ENCODE results near the gene PSAT1. TPM values are rescaled to one million over a fixed set of nuclear protein-coding genes. Genes with fewer than 3 reads are reported as not detected.

The PSAT1 gene
- total and polyA plus RNA-seq, 2 of the 13 experiments (the other 11 are each of a cell fraction or from before 2014, with no cell fraction given): 135 to 229 TPM

- no peak overlapping the region for H3K9ac ChIP-seq (ENCODE audit: insufficient read depth, low read depth, low read length)
- CTCF ChIA-PET (ENCODE audit: low intra/inter-chr PET ratio, low total read pairs): no interaction called here
- H3K27me3 ChIP-seq (ENCODE audit: control insufficient read depth in 1 of 2, insufficient read depth in 2 of 2, low read length in 2 of 2): no peaks in the 10 kb centered on the region; a peak in 2 of 5 replicates
- peak; percentile 42 for FAIRE-seq
- peaks cover 13 to 50% of the 10 kb centered on the region in 2 experiments for H3K36me3 ChIP-seq (replicated peaks in 1 of 2; ENCODE audit: control insufficient read depth in 1 of 2, insufficient read depth in 2 of 2, low read length in 2 of 2)
- peak overlapping the region in 1 of 3 experiments; percentile 88; a peak in 4 of 6 replicates for H3K4me3 ChIP-seq (replicated peaks in 1 of 3; ENCODE audit: insufficient read depth in 1 of 3, low read depth in 2 of 3, low read length in 3 of 3)
- H3K4me2 ChIP-seq (ENCODE audit: low read depth, low read length): peak overlapping the region; percentile 76
- WGBS (ENCODE audit: low lambda C conversion rate): 38% methylated on average over 6 of the region's 6 CpGs
- ATAC-seq: no peak
- no TSS peak for BruUV-seq (replicated peaks)
- H3K79me2 ChIP-seq (ENCODE audit: insufficient read depth, low read length): peaks cover 51% of the 10 kb centered on the region
- H4K20me1 ChIP-seq (ENCODE audit: insufficient read depth, low read length): peaks cover 39% of the 10 kb centered on the region
- POLR2A ChIA-PET: interaction anchor here (0.9 to 6.3 kb wide), 2 partner anchors 9 to 14 kb away, joined by 4 to 107 read pairs; no protein-coding TSS in a partner anchor
- no peak overlapping the region for H2AFZ ChIP-seq (ENCODE audit: low read length)
- in situ Hi-C loops (cut with HindIII; ENCODE audit: extremely low pct_ligation_motif_present, low pct_unique_long_range_greater_than_20kb): no loop called here
- peak overlapping the region; percentile 22 for H3K27ac ChIP-seq (ENCODE audit: extremely low read length, insufficient read depth, low read length)
- intact Hi-C loops (cut with micrococcal nuclease; ENCODE audit: unreplicated experiment): no loop called here
- H3K9me3 ChIP-seq (ENCODE audit: low read length): no peaks in the 10 kb centered on the region
- H3K4me1 ChIP-seq (ENCODE audit: insufficient read depth, low read length): peaks cover 64% of the 10 kb centered on the region
- DNase-seq (ENCODE audit: low spot score): peak; percentile 31
- TF ChIP-seq TEF (CRISPR knock-in tag; IDR thresholded peaks at IDR 0.05): peak; percentile 88; the same call in 1 of the 2 replicates
- peak; percentile 52; the same call in 1 of the 2 replicates for TF ChIP-seq GATAD2A (CRISPR knock-in tag; IDR thresholded peaks at IDR 0.05)
- no peak for TF ChIP-seq KDM5A (IDR thresholded peaks at IDR 0.05; ENCODE audit: borderline replicate concordance, low read length)
- no peak for TF ChIP-seq ZKSCAN5 (CRISPR knock-in tag; IDR thresholded peaks at IDR 0.05)
- no peak for TF ChIP-seq KAT7 (CRISPR knock-in tag; IDR thresholded peaks at IDR 0.05; ENCODE audit: borderline replicate concordance)
- no peak for TF ChIP-seq FOXA1 (IDR thresholded peaks at IDR 0.05)
- peak; percentile 82 for TF ChIP-seq FOXA1 (CRISPR knock-in tag; IDR thresholded peaks at IDR 0.05)
- TF ChIP-seq ZBTB26 (CRISPR knock-in tag; IDR thresholded peaks at IDR 0.05; ENCODE audit: borderline replicate concordance): no peak
- TF ChIP-seq POGZ (CRISPR knock-in tag; IDR thresholded peaks at IDR 0.05): 0 out of 2 replicates have a peak, but pooled peaks have one; percentile 32
- TF ChIP-seq ZFX (CRISPR knock-in tag; IDR thresholded peaks at IDR 0.05; ENCODE audit: low read depth): 0 out of 2 replicates have a peak, but pooled peaks have one; percentile 27
- TF ChIP-seq RBM22 (optimal IDR thresholded peaks at IDR 0.05; ENCODE audit: low read length): peak; percentile 82
- no peak for TF ChIP-seq KDM1A (CRISPR knock-in tag; IDR thresholded peaks at IDR 0.05)
- TF ChIP-seq ZNF772 (CRISPR knock-in tag; IDR thresholded peaks at IDR 0.05): no peak
- TF ChIP-seq DPF2 (CRISPR knock-in tag; IDR thresholded peaks at IDR 0.05; ENCODE audit: borderline replicate concordance, low read depth): 0 out of 2 replicates have a peak, but pooled peaks have one; percentile 22
- peak; percentile 26; the same call in 1 of the 2 replicates for TF ChIP-seq BCL6 (CRISPR knock-in tag; IDR thresholded peaks at IDR 0.05)
- TF ChIP-seq ZNF547 (CRISPR knock-in tag; IDR thresholded peaks at IDR 0.05): no peak
- no peak for TF ChIP-seq ASH2L (IDR thresholded peaks at IDR 0.05; ENCODE audit: insufficient read length, low read depth, low read length)
- TF ChIP-seq CEBPB (IDR thresholded peaks at IDR 0.05; ENCODE audit: borderline replicate concordance, low read depth, low read length): peak; percentile 95
- TF ChIP-seq RBFOX2 (IDR thresholded peaks at IDR 0.05; ENCODE audit: low read depth, low read length): 0 out of 2 replicates have a peak, but pooled peaks have one; percentile 36
- no peak for TF ChIP-seq SOX13 (IDR thresholded peaks at IDR 0.05)
- TF ChIP-seq SOX13 (CRISPR knock-in tag; conservative IDR thresholded peaks at IDR 0.05 in 1 of 2, IDR thresholded peaks at IDR 0.05 in 1 of 2): peak in 1 of 2 experiments; percentile 33; a peak in 1 of 4 replicates
- TF ChIP-seq ATF4 (CRISPR knock-in tag; IDR thresholded peaks at IDR 0.05): peak in 1 of 2 experiments; percentile 43; a peak in 1 of 4 replicates
- peak; percentile 95 for TF ChIP-seq CEBPG (CRISPR knock-in tag; IDR thresholded peaks at IDR 0.05)
Observed at GRCh38 chr9:78300209-78300608, 3.3 kb downstream of the PSAT1 start.

All from HepG2 (cell line).